PFSK-1 (cell line): Measurements from ENCODE around the gene ZNF669.

Experiments
- FOXP2 ChIP-seq: optimal IDR thresholded peaks from 2 replicates; pipeline ENCODE3; 2011; ENCODE audit warnings: borderline replicate concordance, control low read depth, inconsistent platforms; ENCODE audit not compliant: insufficient read depth; ENCODE audit errors: extremely low read length, extremely low read depth
- POLR2AphosphoS5 ChIP-seq: IDR thresholded peaks from 2 replicates; pipeline ENCODE4 v1.6.1; 2012; ENCODE audit warnings: low read depth, mild to moderate bottlenecking, control low read depth, low read length, moderate library complexity
- REST ChIP-seq, 2 experiments: IDR thresholded peaks; 2 replicates each; pipeline versions ENCODE4 v1.6.1 to v1.8.0; 2011 to 2012; ENCODE audit warnings: low read depth in 2 of 2, low read length in 2 of 2, control low read depth in 1 of 2, inconsistent platforms in 1 of 2, mild to moderate bottlenecking in 1 of 2, moderate library complexity in 1 of 2; ENCODE audit not compliant: insufficient read depth in 1 of 2
- SIN3A ChIP-seq: IDR thresholded peaks from 2 replicates; pipeline ENCODE4 v1.6.1; 2012; ENCODE audit warnings: mild to moderate bottlenecking, low read length, moderate library complexity, borderline replicate concordance; ENCODE audit not compliant: insufficient read depth
- TAF1 ChIP-seq: IDR thresholded peaks from 2 replicates; pipeline ENCODE4 v1.6.1; 2012; ENCODE audit warnings: low read length, control low read depth, borderline replicate concordance; ENCODE audit not compliant: insufficient read depth

Gene ZNF669

GRCh38 chr1:247096112-247096511 is 8.0 kb downstream of the ZNF669 start:
- TF ChIP-seq SIN3A (no peak), TAF1 (no peak), FOXP2 (no peak), REST (IDR thresholded peaks at IDR 0.05; ENCODE audit: insufficient read depth in 1 of 2, low read depth in 2 of 2, low read length in 2 of 2) (no peak), POLR2AphosphoS5 (no peak)

- no peak for TF ChIP-seq REST (IDR thresholded peaks at IDR 0.05; ENCODE audit: insufficient read depth in 1 of 2, low read depth in 2 of 2, low read length in 2 of 2)
- TF ChIP-seq TAF1: no peak
- TF ChIP-seq POLR2AphosphoS5: no peak
- TF ChIP-seq SIN3A: no peak
- no peak for TF ChIP-seq FOXP2
Observed at GRCh38 chr1:247090455-247090854, 13.7 kb downstream of the ZNF669 start.

GRCh38 chr1:247089616-247090375 is 14.4 kb downstream of the ZNF669 start:
- no peak for TF ChIP-seq REST (IDR thresholded peaks at IDR 0.05; ENCODE audit: insufficient read depth in 1 of 2, low read depth in 2 of 2, low read length in 2 of 2)
- TF ChIP-seq SIN3A: no peak
- no peak for TF ChIP-seq FOXP2
- TF ChIP-seq TAF1: no peak
- no peak for TF ChIP-seq POLR2AphosphoS5

- TF ChIP-seq SIN3A (no peak), TAF1 (no peak), FOXP2 (no peak), REST (IDR thresholded peaks at IDR 0.05; ENCODE audit: insufficient read depth in 1 of 2, low read depth in 2 of 2, low read length in 2 of 2) (no peak), POLR2AphosphoS5 (no peak)
Observed at GRCh38 chr1:247088967-247089366, 15.2 kb downstream of the ZNF669 start.
